ENCODE data around the gene RASAL1.

RASAL1 gene, protein sequence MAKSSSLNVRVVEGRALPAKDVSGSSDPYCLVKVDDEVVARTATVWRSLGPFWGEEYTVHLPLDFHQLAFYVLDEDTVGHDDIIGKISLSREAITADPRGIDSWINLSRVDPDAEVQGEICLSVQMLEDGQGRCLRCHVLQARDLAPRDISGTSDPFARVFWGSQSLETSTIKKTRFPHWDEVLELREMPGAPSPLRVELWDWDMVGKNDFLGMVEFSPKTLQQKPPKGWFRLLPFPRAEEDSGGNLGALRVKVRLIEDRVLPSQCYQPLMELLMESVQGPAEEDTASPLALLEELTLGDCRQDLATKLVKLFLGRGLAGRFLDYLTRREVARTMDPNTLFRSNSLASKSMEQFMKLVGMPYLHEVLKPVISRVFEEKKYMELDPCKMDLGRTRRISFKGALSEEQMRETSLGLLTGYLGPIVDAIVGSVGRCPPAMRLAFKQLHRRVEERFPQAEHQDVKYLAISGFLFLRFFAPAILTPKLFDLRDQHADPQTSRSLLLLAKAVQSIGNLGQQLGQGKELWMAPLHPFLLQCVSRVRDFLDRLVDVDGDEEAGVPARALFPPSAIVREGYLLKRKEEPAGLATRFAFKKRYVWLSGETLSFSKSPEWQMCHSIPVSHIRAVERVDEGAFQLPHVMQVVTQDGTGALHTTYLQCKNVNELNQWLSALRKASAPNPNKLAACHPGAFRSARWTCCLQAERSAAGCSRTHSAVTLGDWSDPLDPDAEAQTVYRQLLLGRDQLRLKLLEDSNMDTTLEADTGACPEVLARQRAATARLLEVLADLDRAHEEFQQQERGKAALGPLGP

DNA sequence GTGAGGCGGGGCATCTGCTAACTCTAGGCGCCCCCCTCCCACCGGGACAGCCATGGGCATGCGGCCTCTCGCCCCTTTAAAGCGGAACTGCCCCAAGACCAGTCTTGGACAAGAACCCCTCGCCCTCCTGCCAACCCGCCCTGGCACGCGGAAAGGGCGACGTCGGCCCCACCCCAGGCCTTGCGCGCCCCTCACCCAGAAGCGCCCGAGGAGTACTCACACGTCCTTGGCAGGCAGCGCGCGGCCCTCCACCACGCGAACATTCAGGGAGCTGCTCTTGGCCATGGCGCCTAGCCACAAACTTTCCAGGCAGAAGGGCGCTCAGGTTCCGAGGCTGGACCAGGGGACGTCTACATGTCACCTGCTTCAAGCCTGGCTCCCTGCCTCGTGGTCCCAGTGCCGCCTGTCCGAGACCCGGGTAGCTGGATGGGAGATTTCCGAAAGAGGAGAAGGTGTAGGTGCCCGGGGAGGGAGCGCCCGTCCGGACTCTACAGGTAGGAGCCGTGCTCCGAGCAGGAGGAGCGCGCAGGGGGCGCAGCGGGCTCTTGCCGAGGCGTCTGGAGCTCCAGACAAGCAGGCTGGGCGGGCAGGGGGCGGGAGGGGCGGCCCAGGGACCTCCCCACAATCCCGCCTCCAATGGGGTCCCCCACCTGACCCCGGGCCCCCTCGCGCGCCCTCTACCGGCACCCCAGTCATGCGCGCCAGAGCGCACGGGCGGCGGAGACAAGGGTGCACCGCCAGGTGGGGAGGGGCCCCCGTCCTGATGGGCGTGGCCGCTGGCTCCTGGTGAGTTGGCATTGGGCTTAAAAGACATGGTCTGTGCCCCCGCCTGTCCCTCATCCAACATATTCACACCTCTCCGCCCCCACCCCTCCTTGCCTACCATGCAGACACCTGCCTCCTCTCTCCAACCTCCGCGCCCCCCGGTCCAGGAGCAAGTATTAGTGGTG lies at the start of gene RASAL1:
RASAL1 (minus strand) TSS at position 584 of the 950 bp plus-strand sequence; CDS start at position 285, 299 bp downstream.
- peak; percentile 27 for DNase-seq

DNA sequence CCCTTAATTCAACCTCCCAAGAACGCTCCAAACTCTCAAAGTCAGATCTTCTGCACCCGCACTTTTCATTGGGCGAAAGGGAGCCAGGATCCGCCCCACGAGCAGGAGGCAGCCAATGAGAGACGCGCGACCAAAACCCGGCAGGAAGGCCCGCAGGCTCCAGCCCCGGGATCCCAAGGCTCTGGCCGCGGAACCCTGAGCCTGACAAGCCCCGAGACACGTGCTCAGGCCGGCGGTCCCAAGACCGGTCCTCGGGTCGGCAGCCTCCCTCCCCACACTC lies 49.3 kb upstream of the RASAL1 start:
- DNase-seq: peak; percentile 77

DNA sequence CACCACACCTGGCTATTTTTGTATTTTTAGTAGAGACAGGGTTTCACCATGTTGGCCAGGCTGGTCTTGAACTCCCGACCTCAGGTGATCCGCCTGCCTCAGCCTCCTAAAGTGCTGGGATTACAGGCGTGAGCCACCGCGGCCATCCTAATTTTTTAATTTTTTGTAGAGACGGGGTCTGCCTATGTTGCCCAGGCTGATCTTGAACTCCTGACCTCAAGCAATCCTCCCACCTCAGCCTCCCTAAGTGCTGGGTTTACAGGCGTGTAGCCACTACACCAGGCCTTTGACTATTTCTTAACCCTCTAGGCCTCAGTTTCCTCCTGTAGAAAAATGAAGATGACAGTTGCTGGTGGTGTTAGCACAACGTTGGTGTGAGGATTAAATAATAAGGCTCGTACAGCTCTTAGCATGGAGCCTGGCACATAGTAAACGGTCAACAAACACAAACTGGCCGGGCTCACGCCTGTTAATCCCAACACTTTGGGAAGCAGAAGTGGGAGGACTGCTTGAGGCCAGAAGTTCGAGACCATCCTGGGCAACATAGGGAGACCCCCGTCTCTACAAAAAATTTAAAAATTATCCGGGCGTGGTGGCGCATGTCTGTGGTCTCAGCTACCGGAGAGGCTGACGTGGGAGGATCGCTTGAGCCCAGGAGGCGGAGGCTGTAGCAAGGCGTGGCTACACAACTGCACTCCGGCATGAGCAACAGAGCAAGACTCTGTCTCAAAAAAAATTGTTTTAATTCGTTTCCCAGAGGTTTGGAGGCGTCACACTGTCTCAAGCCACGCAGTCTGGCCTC lies 48.7 kb upstream of the RASAL1 start:
- no peak for DNase-seq

DNA sequence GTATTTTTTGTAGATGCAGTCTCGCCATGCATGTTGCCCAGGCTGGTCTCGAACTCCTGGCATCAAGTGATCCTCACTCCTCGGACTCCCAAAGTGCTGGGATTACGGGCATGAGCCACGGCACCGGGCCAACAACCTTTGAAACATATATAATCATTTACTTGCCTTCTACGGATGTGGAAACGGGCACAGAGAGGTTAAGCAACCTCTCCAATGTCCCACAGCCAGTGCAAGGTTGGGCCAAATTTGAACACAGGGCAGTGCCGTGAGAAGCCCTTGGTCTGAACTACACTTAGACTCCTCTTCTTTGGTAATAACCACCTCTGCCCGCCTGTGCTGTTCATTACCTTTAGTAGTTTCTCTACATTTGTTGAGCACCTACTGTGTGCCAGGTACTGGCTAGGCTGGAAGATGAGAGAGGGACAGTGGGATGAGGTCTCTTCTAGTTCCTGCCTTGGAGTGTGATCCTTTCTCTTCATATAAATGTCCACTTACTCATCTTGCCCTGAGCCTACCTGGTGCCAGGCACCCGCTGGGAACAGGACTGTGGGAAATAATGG lies 47.5 kb upstream of the RASAL1 start:
- no peak for DNase-seq

DNA sequence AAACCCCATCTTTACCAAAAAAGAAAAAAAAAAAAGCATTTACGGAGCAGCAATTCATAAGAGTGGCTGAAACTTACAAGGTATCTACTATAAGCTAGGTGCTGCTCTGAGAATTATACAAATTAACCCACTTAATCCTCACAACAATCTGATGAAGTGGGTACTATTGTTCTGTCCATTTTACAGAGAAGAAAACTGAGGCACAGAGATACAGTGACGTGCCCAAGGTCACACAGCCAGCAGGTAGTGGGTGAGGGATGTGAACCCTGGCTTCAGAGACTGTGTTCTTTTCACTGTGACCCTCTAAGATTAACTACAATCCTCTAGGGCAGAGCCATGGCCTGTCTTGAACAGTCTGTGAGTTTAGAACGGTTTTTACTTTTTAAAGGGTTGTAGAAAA lies 46.4 kb upstream of the RASAL1 start:
- DNase-seq: no peak

DNA sequence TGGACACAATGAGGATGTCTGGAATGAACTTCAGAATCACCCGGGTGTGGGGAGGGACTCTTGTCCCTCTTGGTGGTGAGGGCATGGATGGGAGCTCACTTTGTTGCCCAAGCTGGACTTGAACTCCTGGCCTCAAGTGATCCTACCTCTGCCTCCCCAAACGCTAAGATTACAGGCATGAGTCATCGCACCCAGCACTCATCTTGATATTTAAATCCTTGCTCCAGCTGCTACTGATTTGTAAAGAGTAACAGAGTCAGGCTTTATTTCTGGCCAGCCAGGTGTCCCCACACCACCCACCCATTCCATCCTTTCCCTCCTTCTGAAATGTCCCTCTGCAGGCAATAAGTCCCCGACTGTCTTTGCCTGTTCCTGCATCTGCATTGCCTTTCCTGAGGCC lies 44.8 kb upstream of the RASAL1 start:
- DNase-seq: no peak

DNA sequence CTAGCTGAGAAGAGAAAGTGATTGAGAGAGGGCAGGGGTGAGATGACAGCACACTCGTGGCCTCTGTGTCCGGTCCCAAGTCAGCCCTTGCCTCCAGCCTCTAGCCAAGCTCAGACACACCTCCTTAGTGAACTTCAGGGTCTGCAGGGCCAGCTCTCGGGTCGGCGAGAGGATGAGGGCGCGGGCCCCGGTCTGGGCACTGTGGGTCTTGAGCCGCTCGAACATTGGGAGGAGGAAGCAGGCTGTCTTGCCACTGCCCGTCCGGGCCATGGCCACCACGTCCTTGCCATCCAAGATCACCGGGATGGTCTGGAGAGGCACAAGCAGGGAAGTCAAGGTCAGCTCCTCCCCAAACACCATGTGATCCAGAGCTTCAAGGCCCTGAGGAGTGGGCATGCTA lies 43.5 kb upstream of the RASAL1 start:
- no peak for DNase-seq

DNA sequence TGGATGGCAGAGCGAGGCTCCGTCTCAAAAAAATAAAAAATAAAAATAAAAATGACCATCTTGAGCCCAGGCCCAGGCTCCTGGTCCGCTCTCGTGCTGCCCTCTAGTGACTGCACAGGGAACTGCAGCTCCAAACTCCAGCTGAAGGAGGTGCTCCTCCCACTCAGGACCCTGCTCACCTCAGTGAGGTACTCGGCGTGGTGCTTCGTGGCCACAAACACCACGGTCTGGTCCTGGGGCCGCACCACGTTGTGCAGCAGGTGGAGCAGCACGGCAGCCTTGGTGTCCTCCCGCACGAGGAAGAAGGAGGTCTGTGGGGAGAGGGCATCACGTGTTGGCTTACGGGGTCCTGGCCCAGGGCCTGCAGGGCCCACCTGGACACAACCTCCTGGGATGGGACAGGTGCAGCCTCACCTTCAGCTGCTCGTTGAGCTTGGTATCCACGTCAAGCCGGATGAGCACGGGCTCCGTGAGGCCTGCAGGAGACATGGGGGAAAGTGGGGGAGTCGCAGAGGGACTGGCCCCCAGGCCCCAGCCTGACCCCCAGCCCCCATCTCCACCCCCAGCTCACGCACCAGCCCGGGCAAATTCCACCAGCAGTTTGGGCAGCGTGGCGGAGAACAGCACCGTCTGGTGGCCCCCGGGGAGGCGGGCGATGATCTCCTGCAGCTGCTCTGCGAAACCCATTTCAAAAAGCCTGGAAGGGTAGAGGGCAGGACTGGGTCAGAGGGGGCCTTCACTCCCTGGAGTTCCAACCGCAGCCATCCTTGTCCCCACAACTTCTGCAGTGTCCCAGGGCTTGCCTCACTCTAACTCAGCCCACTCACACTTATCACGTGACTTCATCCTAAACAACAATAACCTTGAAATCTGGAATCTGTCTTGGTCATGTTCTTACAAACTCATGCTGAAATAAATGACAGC lies 39.2 kb upstream of the RASAL1 start:
- peak; percentile 67 for DNase-seq

DNA sequence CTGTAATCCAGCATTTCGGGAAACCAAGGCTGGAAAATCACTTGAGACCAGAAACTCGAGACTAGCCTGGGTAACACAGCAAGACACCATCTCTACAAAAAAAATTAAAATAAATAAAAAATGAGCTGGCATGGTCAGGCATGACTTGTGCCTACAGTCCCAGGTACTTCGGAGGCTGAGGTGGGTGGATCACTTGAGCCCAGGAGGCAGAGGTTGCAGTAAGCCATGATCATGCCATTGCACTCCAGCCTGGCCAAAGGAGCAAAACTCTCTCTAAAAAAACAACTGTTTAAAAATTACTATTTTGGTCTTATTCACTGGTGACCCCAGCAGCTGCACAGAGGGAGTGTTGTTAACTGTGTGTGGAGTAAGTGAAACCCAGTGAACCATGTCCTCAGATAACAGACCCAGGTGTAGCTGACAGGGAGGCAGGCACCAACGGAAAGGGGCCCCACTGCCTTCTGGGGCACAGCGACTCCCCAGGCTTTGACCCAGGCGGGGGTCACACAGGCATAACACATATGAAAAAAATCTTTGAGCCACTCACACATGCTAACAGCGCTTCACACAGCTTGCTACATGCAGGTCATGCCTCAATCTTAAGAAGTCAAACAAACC lies 37.6 kb upstream of the RASAL1 start:
- DNase-seq: no peak

DNA sequence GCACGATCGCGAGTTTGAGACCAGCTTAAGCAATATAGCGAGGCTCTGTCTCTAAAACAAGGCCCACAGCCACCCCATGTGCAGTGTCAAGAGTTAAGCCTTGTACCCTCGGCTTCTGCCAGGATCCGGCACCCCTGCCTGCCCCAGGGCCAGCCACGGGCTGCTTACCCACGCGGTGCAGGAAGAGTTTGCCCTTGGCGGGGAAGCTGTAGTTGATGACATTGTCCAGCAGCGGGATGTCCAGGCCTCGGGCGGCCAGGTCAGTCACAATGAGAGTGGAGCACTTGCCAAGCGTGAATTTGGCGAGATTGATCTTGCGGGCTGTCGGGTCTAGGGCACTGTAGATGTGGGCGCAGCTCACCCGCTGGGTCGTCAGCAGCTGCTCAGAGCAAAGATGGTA lies 36.6 kb upstream of the RASAL1 start:
- no peak for DNase-seq

DNA sequence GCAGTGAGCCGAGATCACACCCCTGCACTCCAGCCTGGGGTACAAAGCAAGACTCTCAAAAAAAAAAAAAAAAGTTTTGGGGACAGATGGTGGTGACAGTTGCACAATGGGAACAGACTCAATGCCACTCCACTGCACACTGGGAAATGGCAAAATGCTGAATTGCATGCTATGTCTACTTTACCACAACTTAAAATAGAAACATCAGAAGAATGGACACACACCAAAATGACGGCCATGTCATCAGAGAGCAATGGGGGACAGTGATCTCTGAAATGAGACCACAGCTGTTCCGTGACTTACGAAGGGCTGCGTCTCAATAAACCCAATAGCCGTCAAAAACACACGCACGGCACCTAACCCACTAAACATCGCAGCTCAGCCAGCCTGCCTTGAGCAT lies 36.0 kb upstream of the RASAL1 start:
- DNase-seq: no peak

DNA sequence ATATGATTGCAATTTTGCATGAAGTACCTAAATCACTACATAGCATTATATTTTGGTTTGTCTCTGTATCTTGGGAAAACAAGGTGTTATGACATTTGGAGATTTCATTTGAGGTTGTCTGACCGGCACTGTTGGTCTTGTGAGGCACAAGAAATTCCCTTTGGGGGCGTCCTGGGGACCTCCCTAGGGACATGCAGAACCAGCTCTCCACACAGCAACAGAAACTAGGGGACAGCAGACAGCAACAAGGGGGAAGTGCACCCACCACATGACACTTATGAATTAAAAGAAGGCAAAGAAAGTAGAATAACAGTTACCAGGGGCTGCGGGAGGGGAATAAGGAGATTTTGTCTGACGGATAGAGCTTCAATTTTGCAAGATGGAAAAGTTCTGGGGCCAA lies 35.4 kb upstream of the RASAL1 start:
- DNase-seq: no peak

DNA sequence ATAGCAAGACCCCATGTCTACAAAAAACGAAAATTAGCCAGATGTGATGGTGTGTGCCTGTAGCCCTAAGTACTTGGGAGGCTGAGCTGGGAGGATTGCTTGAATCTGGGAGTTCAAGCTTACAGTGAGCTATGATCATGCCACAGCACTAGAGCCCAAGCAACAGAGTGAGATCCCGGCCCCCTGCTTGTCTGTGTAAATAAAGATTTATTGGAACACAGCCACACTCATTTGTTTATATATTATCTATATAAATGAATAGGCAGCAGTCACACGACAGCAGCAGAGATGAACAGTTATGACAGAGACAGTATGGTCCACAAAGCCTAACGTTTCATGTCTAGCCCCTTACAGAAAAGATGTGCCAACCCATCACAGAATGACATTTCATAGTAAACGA lies 34.9 kb upstream of the RASAL1 start:
- no peak for DNase-seq

DNA sequence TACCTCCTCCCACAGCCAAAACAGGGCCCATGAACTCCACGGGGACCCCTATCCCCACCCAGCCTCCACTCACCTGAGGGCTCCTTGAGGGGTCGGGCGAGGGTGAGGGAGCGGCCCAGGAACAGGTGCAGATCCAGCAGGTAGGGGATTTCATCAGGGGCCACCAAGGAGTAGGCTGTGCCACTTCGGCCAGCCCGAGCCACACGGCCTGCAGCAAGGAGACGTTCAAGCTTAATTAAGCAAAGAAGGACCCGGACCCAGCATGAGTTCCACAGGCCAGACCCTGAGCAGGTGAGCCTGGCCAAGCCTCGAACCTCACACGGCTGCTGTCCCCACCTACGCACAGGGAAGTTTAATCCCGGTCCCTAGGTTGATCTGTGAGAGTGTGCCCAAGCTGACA lies 34.1 kb upstream of the RASAL1 start:
- DNase-seq: no peak

DNA sequence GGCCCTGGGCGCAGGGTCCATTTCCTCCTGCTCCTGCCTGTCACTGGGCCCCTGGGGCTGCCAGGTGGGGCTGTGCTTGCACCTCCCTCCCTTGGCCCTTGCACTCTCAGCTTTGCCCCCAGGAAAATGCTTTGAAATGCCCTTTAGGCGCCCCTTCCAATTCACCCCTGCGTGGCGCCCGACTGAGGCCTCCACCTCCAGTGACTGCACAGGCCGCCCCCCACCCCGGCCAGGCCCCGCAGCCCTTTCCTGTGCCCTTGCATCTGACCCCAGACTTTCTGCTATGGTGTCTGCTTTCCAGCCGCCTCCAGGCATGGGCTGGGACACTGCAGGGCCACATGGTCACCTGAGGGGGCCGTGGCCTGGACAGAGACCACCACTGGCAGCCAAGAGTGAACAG lies 32.3 kb upstream of the RASAL1 start:
- DNase-seq: no peak

DNA sequence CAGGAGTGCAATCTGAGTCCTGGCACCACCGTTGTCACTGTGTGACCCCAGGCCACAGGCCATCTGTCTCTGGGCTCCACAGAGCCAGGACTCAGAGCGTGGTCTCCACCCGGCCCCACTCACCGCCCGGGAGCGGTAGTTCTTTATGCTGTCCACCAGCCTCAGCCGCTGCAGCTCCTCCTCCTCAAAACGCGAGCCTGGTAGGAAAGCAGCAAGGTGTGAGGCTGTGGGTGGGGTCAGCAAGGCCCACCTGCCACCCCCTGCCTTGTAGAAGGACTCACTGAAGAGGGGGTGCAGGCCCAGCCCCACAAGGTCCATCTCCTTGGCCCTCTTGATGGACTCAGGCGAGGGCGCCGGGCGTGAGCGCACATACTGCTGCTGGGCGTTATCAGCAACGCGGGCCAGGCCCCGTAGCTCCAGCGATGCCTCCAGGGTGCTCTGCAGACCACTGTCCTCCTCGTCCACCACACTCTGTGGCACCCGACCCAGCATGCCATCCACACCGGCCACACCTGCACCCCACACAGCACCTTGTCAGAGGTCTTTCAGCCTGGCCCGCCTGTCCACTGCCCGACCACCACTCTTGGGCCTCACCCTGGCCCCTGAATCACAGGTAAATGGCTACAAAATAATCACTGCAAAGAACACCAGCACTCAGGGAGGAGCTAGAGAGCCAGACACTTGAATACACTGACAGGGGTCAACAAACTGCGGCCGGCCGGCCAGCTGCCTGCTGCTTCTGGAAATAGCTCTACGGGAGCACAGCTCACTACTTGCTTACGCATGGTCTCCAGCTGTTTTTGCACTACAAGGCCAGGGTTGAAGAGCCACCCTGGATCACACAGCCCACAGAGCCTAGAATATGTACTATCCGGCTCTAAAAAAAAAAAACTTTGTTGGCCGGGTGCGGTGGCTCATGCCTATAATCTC lies 30.2 kb upstream of the RASAL1 start:
- no peak for DNase-seq

DNA sequence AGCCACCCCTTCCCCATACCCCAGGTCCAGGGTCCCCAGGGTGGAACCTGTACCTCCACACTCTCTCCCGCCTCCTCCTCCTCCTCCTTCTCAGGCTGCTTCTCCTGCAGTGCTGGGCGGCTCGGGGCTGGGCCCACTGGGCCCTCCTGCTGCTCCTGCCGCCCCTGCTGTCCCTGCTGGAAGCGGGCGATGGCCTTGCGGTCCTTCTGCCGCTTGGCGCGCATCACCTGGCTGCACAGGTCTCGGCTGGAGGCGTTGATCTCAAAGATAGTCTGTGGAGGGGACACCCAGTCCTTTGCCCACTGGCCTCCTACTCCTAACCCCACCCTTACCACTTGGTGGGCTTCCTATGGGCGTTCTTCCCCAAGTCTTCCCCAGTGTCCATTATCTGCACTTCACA lies 28.5 kb upstream of the RASAL1 start:
- DNase-seq: no peak

DNA sequence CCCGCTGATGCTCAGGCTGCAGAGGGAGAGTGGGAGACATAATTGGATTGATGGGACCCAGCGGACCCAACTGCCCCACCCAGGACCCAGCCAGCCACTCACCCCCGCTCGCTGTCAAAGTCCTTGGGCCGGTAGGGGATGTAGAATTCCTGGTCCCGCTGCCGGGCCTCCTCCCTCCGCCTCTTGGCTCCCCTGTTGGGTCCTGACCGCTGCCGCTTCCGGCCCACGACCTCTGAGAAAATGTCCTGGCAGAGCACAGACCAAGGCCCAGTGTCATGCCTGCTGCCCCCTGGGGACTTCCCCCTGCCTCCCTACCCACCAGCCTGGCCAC lies 27.4 kb upstream of the RASAL1 start:
- DNase-seq: no peak

Data from midbrain (tissue), 1 donor.